Body of pancreas (tissue), 4 donors: Measurements from ENCODE around the gene CYSLTR2. TPM values are rescaled to one million over a fixed set of nuclear protein-coding genes. Genes with fewer than 3 reads are reported as not detected.
A peak's percentile ranks its signal among the peaks of the same experiment; 100 is the strongest.

Experiments
- ATAC-seq: fragments of 150-250 bp; one replicate; pipeline ENCODE4 v1.9.1; 2016
- DNase-seq, 4 donors: peaks; one replicate each; pipeline ENCODE4 v3.0.0-alpha.2; 2019
- H3K27ac ChIP-seq, 4 donors: fragments of 200-600 bp; sonication (generic); 1 replicate in 3 of 4; 2 replicates in 1 of 4; pipeline versions ENCODE4 v1.5.1 to v1.6.1; 2016 to 2019; ENCODE audit warnings: mild to moderate bottlenecking in 1 of 4, mixed read lengths in 1 of 4, moderate library complexity in 1 of 4
- H3K27me3 ChIP-seq, 2 donors: fragments of 200-600 bp; sonication (generic); one replicate each; pipeline ENCODE4 v1.6.0; 2016; ENCODE audit warnings: mild to moderate bottlenecking in 1 of 2
- H3K36me3 ChIP-seq, 2 donors: fragments of 200-600 bp; sonication (generic); replicated peaks in 1 of 2; 2 replicates each; pipeline ENCODE4 v1.5.1; 2016; ENCODE audit warnings: low read depth in 2 of 2; ENCODE audit not compliant: insufficient read depth in 1 of 2
- H3K4me1 ChIP-seq: fragments of 200-600 bp; sonication (generic); one replicate; pipeline ENCODE4 v1.6.0; 2016
- H3K4me3 ChIP-seq, 2 donors: fragments of 200-600 bp; sonication (generic); 1 replicate in 1 of 2; 2 replicates in 1 of 2; pipeline ENCODE4 v1.5.1; 2016 to 2019
- H3K9me3 ChIP-seq, 3 donors: fragments of 200-600 bp; sonication (generic); 1 replicate in 2 of 3; 2 replicates in 1 of 3; pipeline ENCODE4 v1.5.1; 2016
- CTCF ChIP-seq, 7 experiments: fragments of 450-650 bp in 4 of 7; fragments of 200-600 bp in 3 of 7; sonication (generic) in 3 of 7; IDR thresholded peaks; one replicate each; pipeline ENCODE4 v1.5.1; 2016 to 2019; ENCODE audit warnings: antibody characterized with exemption in 7 of 7
- POLR2A ChIP-seq, 3 donors: fragments of 450-650 bp; IDR thresholded peaks; one replicate each; pipeline ENCODE4 v1.6.1; 2016; ENCODE audit warnings: antibody characterized with exemption in 3 of 3, mild to moderate bottlenecking in 2 of 3
- WGBS, 2 donors: methylation state at CpG; one replicate each; pipeline ENCODE4 v1.1.5; 2017; 5-methylcytosine and 5-hydroxymethylcytosine counted together
- intact Hi-C: fragments of 100-400 bp; cut with DNase I; formaldehyde crosslinking; loops from one replicate; pipeline ENCODE4 v1.15.1; 2023
- total RNA-seq, 2 donors: library from RNA; depleted of rRNA; stranded (reverse); fragments of >200 nt; gene quantifications; one replicate each; pipeline ENCODE4 v1.1.0, GENCODE V29; 2016

CYSLTR2 gene
- total RNA-seq, 2 donors from 2014 or later = 0.52 TPM; not detected in 1

- no peaks in the 10 kb centered on the region for H3K9me3 ChIP-seq
- H3K27me3 ChIP-seq = no peaks in the 10 kb centered on the region
- H3K36me3 ChIP-seq = no peaks in the 10 kb centered on the region
- 40 to 48% methylated on average over 4 of the region's 4 CpGs for WGBS, 2 donors
- TF ChIP-seq CTCF (IDR thresholded peaks at IDR 0.05) (no peak), POLR2A (IDR thresholded peaks at IDR 0.05) (no peak)
- peaks cover 69% of the 10 kb centered on the region for H3K4me1 ChIP-seq
- ATAC-seq (no peak), DNase-seq (peak in 1 of 4 donors; percentile 18)
- intact Hi-C loops = no loop called here
- no peak overlapping the region for H3K4me3 ChIP-seq
- H3K27ac ChIP-seq = peak overlapping the region in 1 of 4 donors; percentile 12
Observed at GRCh38 chr13:48629277-48629676, 24.5 kb upstream of the CYSLTR2 start.

GRCh38 chr13:48630291-48630690, 23.4 kb upstream of the CYSLTR2 start:
- no peak for DNase-seq
- Histone ChIP-seq H3K27me3 (no peaks in the 10 kb centered on the region), H3K4me3 (no peak overlapping the region), H3K4me1 (peaks cover 59% of the 10 kb centered on the region), H3K27ac (no peak overlapping the region), H3K9me3 (peaks cover 0 to 5% (median 0%) of the 10 kb centered on the region in 3 donors), H3K36me3 (no peaks in the 10 kb centered on the region)
- TF ChIP-seq CTCF (IDR thresholded peaks at IDR 0.05) = no peak
- TF ChIP-seq POLR2A (IDR thresholded peaks at IDR 0.05) = no peak
- ATAC-seq = no peak
- 65 to 71% methylated on average over 1 of the region's 1 CpG for WGBS, 2 donors
- intact Hi-C loops = no loop called here

GRCh38 chr13:48630773-48631172, 23.0 kb upstream of the CYSLTR2 start:
- Histone ChIP-seq H3K27ac (peak overlapping the region in 1 of 4 donors; percentile 19), H3K4me1 (peaks cover 54% of the 10 kb centered on the region), H3K36me3 (no peaks in the 10 kb centered on the region), H3K27me3 (no peaks in the 10 kb centered on the region), H3K4me3 (no peak overlapping the region), H3K9me3 (peaks cover 0 to 5% (median 0%) of the 10 kb centered on the region in 3 donors)
- 89 to 91% methylated on average over 4 of the region's 4 CpGs for WGBS, 2 donors
- TF ChIP-seq CTCF (IDR thresholded peaks at IDR 0.05) = no peak
- DNase-seq = no peak
- no peak for ATAC-seq
- intact Hi-C loops = no loop called here

GRCh38 chr13:48631441-48631840, 22.3 kb upstream of the CYSLTR2 start:
- Histone ChIP-seq H3K9me3 (peaks cover 0 to 5% (median 0%) of the 10 kb centered on the region in 3 donors), H3K4me1 (peaks cover 48% of the 10 kb centered on the region), H3K4me3 (no peak overlapping the region), H3K27ac (peak overlapping the region in 2 of 4 donors; percentile 14 to 19), H3K27me3 (no peaks in the 10 kb centered on the region), H3K36me3 (no peaks in the 10 kb centered on the region)
- DNase-seq (no peak), ATAC-seq (no peak)
- 48 to 52% methylated on average over 1 of the region's 1 CpG for WGBS, 2 donors
- TF ChIP-seq CTCF (IDR thresholded peaks at IDR 0.05) (no peak), POLR2A (IDR thresholded peaks at IDR 0.05) (no peak)
- intact Hi-C loops = no loop called here

GRCh38 chr13:48633700-48634099, 20.0 kb upstream of the CYSLTR2 start:
- Histone ChIP-seq H3K4me3 (no peak overlapping the region), H3K27me3 (no peaks in the 10 kb centered on the region), H3K9me3 (peaks cover 0 to 5% (median 0%) of the 10 kb centered on the region in 3 donors), H3K4me1 (peaks cover 27% of the 10 kb centered on the region), H3K27ac (no peak overlapping the region), H3K36me3 (no peaks in the 10 kb centered on the region)
- TF ChIP-seq POLR2A (IDR thresholded peaks at IDR 0.05) (no peak), CTCF (IDR thresholded peaks at IDR 0.05) (no peak)
- intact Hi-C loops = no loop called here
- ATAC-seq (no peak), DNase-seq (no peak)
- WGBS, 2 donors = 85% methylated on average over 3 of the region's 3 CpGs
